ENCODE measurements around the gene RPUSD1. TPM values are rescaled to one million over a fixed set of nuclear protein-coding genes. Genes with fewer than 3 reads are reported as not detected.

RPUSD1 gene
- total RNA-seq, 1 experiment from 2014 or later, result 72.6 TPM

GRCh38 chr16:822909-823297 is 34.7 kb upstream of the RPUSD1 start:
- H3K4me1 ChIP-seq (ENCODE audit: insufficient read depth, low read length), result no peaks in the 10 kb centered on the region
- H3K27ac ChIP-seq (ENCODE audit: low read length), result no peak overlapping the region
- H3K4me3 ChIP-seq (ENCODE audit: low read length), result no peak overlapping the region
- H3K4me2 ChIP-seq (ENCODE audit: low read length), result no peak overlapping the region
- no peaks in the 10 kb centered on the region for H3K27me3 ChIP-seq (ENCODE audit: low read length)
- BruUV-seq (replicated peaks), result no TSS peak
- H3K9ac ChIP-seq (ENCODE audit: low read length), result no peak overlapping the region
- no peaks in the 10 kb centered on the region for H3K9me3 ChIP-seq (ENCODE audit: low read length)
- TF ChIP-seq EZH2phosphoT487 (IDR thresholded peaks at IDR 0.05; ENCODE audit: borderline replicate concordance, low read length) (no peak), EZH2 (IDR thresholded peaks at IDR 0.05; ENCODE audit: low read length, unreplicated experiment) (no peak)
- TF ChIP-seq, protein P1, sequence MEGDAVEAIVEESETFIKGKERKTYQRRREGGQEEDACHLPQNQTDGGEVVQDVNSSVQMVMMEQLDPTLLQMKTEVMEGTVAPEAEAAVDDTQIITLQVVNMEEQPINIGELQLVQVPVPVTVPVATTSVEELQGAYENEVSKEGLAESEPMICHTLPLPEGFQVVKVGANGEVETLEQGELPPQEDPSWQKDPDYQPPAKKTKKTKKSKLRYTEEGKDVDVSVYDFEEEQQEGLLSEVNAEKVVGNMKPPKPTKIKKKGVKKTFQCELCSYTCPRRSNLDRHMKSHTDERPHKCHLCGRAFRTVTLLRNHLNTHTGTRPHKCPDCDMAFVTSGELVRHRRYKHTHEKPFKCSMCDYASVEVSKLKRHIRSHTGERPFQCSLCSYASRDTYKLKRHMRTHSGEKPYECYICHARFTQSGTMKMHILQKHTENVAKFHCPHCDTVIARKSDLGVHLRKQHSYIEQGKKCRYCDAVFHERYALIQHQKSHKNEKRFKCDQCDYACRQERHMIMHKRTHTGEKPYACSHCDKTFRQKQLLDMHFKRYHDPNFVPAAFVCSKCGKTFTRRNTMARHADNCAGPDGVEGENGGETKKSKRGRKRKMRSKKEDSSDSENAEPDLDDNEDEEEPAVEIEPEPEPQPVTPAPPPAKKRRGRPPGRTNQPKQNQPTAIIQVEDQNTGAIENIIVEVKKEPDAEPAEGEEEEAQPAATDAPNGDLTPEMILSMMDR (conservative IDR thresholded peaks at IDR 0.05; ENCODE audit: low read depth, low read length), result no peak
- H2AFZ ChIP-seq (ENCODE audit: low read length), result no peak overlapping the region
- no peaks in the 10 kb centered on the region for H3K9me2 ChIP-seq (replicated peaks; ENCODE audit: low read length)
- intact Hi-C loops (cut with micrococcal nuclease), result no loop called here
- H3K79me2 ChIP-seq (ENCODE audit: low read length), result no peaks in the 10 kb centered on the region
- no peak for ATAC-seq
- H3F3A ChIP-seq (ENCODE audit: low read length, unreplicated experiment), result no peaks in the 10 kb centered on the region
- no peaks in the 10 kb centered on the region for H3K36me3 ChIP-seq (ENCODE audit: low read depth, low read length)
- H4K20me1 ChIP-seq (ENCODE audit: low read length), result no peaks in the 10 kb centered on the region
- ChIA-PET POLR2A (ENCODE audit: unreplicated experiment) (no interaction called here), CTCF (no interaction called here)
- DNase-seq, result no peak

GRCh38 chr16:822174-822908 is 34.2 kb upstream of the RPUSD1 start:
- Histone ChIP-seq H3K36me3 (ENCODE audit: low read depth, low read length) (no peaks in the 10 kb centered on the region), H3K79me2 (ENCODE audit: low read length) (no peaks in the 10 kb centered on the region), H3K9me2 (replicated peaks; ENCODE audit: low read length) (no peaks in the 10 kb centered on the region), H3F3A (ENCODE audit: low read length, unreplicated experiment) (no peaks in the 10 kb centered on the region), H3K27me3 (ENCODE audit: low read length) (no peaks in the 10 kb centered on the region), H3K9ac (ENCODE audit: low read length) (no peak overlapping the region), H3K4me2 (ENCODE audit: low read length) (no peak overlapping the region), H3K4me1 (ENCODE audit: insufficient read depth, low read length) (no peaks in the 10 kb centered on the region), H3K27ac (ENCODE audit: low read length) (no peak overlapping the region), H4K20me1 (ENCODE audit: low read length) (no peaks in the 10 kb centered on the region), H3K9me3 (ENCODE audit: low read length) (no peaks in the 10 kb centered on the region), H2AFZ (ENCODE audit: low read length) (no peak overlapping the region), H3K4me3 (ENCODE audit: low read length) (no peak overlapping the region)
- ATAC-seq (no peak), DNase-seq (no peak)
- POLR2A ChIA-PET (ENCODE audit: unreplicated experiment), result no interaction called here
- intact Hi-C loops (cut with micrococcal nuclease), result no loop called here
- no peak for TF ChIP-seq EZH2phosphoT487 (IDR thresholded peaks at IDR 0.05; ENCODE audit: borderline replicate concordance, low read length)
- CTCF ChIA-PET, result no interaction called here
- no TSS peak for BruUV-seq (replicated peaks)

- H3K27me3 ChIP-seq (ENCODE audit: low read length), result no peaks in the 10 kb centered on the region
- ATAC-seq, result no peak
- no peaks in the 10 kb centered on the region for H3K9me2 ChIP-seq (replicated peaks; ENCODE audit: low read length)
- ChIA-PET CTCF (no interaction called here), POLR2A (ENCODE audit: unreplicated experiment) (no interaction called here)
- H3K9ac ChIP-seq (ENCODE audit: low read length), result no peak overlapping the region
- no peak for TF ChIP-seq EZH2phosphoT487 (IDR thresholded peaks at IDR 0.05; ENCODE audit: borderline replicate concordance, low read length)
- no peak for TF ChIP-seq EZH2 (IDR thresholded peaks at IDR 0.05; ENCODE audit: low read length, unreplicated experiment)
- TF ChIP-seq, protein P1 (conservative IDR thresholded peaks at IDR 0.05; ENCODE audit: low read depth, low read length), result no peak
- no peak for DNase-seq
- H4K20me1 ChIP-seq (ENCODE audit: low read length), result no peaks in the 10 kb centered on the region
- H3K4me3 ChIP-seq (ENCODE audit: low read length), result no peak overlapping the region
- no peaks in the 10 kb centered on the region for H3K79me2 ChIP-seq (ENCODE audit: low read length)
- H3K27ac ChIP-seq (ENCODE audit: low read length), result no peak overlapping the region
- H3K9me3 ChIP-seq (ENCODE audit: low read length), result no peaks in the 10 kb centered on the region
- H2AFZ ChIP-seq (ENCODE audit: low read length), result no peak overlapping the region
- no peaks in the 10 kb centered on the region for H3K4me1 ChIP-seq (ENCODE audit: insufficient read depth, low read length)
- intact Hi-C loops (cut with micrococcal nuclease), result no loop called here
- BruUV-seq (replicated peaks), result no TSS peak
- no peaks in the 10 kb centered on the region for H3K36me3 ChIP-seq (ENCODE audit: low read depth, low read length)
- no peaks in the 10 kb centered on the region for H3F3A ChIP-seq (ENCODE audit: low read length, unreplicated experiment)
- H3K4me2 ChIP-seq (ENCODE audit: low read length), result no peak overlapping the region
Measured at GRCh38 chr16:821751-822150, 33.6 kb upstream of the RPUSD1 start.

All from PC-3 (cell line).